ENCODE results near the gene MAX.

The MAX gene, protein sequence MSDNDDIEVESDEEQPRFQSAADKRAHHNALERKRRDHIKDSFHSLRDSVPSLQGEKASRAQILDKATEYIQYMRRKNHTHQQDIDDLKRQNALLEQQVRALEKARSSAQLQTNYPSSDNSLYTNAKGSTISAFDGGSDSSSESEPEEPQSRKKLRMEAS

DNA sequence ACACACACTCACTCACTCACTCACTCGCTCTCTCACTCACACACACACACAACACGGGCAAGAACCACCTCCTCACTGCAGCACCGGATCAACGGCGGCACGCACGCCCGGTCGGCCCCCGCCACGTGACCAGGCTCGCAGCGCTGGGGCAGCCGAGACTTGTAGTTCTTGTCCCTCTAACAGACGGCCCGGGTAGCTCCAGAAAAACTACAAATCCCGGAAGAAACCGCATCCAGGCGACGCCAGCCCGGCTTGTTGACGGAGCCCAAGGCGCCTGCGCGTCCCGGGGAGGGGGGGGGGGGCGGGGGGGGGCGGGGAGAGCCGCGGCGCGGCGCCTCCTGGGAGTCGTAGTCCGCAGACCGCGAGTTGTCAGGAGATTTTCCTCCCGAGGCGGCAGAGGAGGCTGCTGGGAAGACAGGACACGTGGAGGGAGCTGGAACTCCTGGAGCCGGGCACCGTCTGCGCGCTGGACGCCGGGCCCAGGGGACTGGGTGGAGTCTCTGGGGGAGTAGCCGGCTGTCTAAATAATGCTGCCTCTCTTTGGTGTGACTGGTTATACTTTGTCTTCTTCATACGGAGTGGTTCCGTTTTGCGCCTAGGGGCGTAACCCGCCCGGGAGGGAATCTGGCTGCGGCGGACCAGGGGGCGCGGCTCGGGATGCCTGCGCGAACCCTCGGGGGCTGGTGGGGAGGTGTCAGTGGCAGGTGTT is at the start of gene MAX:
MAX (minus strand) TSS at position 77 of the 709 bp plus-strand sequence. CDS start 178 bp downstream, outside the sequence.
- DNase-seq = peak; percentile 99

DNA sequence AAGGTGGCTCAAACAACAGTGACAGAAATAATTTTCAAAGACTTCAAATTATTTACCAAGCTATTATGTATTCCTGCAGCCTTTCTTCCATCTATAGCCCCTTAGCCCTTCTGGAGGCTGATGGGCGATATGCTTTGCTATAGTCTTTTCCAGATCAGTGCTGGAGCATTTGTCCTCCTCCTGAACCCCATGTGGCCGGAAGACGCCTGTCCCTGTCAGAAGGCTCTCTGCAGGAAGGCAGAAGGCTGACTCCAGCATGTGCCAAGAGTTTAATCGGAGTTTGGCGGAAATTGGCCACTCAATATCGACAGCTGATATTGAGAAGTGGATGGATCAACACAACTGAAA is 49.3 kb upstream of the MAX start:
- DNase-seq = no peak

DNA sequence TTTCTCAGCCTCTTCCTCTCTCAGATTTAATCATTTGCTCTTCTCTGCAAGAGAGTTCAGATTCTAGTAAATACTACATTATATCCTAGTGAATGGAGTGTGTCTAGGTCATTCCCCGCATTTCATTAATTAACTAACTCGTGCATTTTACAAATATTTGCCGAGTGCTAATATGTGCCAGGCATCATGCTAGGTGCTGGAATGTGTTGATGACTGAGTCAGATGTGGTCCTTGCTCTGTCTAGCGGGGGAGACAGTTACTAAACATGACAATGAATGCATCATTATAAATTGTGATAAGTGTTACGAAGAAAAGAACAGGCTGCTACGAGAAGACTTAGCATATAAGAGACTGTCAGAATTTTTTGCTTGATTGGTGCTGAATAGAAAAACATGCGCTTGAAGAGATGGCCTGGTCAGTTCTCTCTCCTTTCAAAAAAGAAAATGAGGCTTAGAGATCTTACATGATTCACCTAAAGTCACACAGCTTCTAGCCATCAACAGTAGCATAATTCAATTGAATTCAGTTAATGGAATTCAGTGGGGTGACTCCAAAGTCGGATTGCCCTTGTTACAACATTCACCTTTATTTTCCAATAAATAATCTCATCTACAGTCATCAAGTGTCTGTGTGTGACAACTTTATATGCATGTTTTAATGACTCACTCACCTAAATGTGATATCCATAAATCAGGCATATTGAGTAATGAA is 48.7 kb upstream of the MAX start:
- no peak for DNase-seq

DNA sequence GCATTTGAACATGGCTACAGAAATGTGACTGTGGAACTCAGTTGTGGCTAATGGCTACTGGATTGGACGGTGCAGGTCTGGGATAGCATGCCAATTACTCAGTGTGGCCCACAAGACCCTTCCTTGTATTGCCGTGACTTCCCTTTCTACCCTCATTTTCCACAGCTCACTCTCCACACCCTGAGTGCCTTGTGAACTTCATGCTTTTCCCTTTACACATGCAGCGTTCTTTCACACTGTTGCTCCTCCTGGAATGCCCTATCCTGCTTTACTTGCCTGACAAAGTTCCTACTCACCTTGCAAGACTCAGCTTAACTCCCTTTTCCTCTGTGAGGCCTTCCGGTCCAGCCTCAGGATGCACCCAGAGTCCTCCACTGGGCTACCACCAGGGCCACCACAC is 46.8 kb upstream of the MAX start:
- DNase-seq = no peak

DNA sequence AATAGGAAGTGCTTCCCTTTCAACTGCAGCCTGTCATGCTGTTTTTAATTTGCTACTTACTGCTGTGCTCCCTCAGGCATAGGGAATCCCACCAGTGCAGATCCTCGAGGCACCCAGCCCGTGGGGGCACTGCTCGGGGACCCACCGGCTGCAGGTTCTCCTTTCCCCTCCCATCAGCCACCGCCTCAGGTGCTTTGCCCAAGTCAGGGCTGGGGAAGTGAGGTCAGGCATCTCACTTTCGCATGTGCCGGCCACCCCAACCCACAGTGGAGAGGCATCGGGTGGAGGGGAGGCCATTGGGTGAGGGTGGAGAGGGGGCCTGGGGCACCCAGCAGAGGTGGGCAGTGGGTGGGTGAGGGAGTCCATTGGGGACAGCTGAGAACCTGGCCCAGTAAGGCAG is 41.9 kb upstream of the MAX start:
- no peak for DNase-seq

DNA sequence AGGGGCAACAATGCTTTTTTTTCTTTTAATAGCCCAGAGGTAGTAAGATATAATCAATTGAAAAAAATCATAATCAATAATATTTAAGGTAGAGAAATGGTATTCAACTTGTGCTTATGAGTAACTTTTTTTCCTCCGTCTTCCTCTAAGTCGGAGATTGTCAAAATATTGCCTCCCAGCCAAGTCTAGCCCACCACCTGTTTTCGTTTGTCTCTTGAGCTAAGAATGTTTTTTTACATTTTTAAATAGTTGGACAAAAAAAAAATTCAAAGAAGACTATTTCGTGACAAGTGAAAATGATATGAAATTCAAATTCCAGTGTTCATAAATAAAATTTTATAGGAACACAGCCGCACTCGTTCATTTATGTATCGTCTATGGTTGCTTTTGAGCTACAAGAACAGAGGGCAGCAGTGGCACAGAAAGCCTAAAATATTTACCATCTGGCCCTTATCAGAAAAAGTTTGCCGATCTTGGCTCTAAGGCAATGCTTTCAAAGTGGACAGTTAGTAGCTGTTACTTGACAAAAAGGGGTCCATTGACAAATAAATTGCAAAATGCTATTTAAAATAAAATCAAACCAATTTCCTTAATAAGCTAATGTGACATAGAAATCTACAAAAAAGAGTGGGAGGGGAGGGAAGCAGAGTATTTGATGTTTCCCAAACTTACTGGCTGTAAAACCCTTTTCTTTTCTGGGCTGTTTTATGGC is 40.8 kb upstream of the MAX start:
- DNase-seq = no peak

DNA sequence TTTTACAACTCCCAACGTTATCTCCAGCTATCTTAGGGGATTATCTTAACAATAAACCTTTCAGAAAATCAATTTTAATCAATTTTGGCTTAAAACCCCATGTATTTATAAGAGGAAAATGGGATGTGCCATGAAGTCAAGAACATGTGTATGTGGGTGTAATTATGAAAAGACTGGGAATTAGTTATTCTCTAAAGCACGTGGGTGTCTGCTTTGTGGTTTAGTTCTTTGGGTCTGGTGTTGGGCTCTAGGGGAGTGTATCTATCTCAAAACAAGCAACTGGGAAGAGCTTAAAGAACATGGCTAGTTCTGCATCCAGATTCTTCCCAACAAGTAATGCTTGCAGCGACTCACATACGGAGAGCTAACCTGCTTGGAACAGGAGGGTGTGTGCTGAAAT is 40.1 kb upstream of the MAX start:
- no peak for DNase-seq

DNA sequence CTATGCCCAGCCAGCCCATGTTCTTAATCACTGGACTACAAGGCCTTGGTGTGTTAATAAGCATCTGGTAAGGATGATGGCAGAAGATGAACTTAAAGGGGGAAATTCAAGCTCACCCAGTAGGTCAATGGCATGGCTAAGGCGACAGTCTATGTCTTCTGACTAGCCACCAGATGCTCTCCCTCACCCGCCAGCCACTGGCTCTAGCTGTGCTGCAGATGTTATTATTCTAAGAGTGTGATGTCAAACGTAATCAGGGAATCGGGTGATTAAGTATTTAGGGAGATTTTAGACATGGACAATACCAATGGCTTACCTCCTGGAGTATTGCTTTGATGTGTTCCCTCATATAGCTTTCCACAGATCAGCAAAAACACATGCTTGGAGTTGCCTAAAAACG is 39.2 kb upstream of the MAX start:
- no peak for DNase-seq

DNA sequence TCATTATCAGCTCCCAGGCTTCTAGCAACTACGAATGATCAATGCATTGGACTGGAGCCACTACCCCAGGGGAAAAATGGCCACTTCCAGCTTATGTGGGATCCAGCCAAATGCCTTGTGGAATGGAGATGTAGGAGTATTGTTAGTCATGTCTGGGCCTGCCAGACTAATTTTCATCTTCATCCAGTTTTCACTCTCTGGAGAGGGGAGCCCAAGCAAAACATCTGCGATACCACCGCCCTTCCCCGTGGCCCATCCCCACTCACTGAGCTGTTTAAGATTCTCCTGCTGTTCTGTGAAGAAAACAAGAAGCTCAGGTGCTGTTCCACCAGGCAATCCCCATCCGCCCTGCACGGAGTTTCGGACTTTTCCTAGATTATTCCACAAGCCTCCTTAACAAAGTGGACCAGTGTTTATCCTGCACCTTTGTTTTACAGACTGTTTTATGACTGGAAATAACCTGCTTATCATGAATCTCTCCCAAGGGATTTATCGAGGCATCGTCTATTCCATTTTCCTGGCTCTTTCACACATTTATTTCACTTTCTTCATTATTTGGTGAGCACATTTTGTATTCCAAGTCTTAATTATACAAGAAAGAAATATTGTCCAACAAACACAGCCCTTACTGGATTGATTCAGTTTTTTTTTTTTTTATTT is 35.5 kb upstream of the MAX start:
- DNase-seq = no peak

DNA sequence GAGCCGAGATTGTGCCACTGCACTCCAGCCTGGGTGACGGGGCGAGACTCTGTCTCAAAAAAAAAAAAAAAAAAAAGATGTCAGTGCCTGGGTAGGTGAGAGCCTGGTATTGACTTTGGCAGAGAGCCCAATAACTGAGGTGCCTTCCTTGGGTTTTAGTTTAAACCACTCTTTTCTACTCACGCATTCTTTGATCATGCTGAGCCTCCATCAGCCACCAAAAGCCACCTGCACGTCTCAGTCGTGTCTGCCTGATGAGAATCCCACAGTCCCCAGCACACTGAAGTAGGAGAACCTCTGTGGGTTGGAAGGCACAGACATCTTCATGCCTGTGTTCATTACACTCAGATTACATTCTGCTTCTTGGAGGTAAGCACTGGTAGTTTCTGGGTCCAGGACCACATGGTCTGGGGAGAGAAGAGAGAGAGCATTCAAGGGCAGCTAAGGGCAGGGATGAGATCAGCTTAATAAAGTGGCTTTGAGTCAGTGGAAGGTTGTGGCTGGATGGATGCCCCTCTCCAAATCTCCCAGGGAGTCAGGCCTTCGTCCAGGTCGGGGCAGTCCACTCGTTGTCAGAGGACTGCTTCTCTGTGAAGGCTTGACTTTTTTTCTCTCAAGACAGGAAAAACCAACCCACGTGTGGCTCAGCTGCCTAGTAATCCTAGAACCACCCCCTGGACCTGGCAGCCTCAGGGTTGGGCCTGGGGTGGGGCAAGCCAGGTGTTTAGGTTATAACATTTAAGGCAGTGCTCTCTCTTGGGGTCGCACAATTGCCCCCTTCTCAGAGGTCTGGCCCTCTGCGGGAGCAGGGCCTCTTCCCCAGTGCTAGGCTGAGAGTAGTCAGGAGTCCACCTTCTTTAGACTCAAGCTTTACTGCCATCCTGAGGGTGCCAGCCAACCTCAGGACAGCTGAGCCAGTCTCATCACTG is 32.6 kb upstream of the MAX start:
- no peak for DNase-seq

DNA sequence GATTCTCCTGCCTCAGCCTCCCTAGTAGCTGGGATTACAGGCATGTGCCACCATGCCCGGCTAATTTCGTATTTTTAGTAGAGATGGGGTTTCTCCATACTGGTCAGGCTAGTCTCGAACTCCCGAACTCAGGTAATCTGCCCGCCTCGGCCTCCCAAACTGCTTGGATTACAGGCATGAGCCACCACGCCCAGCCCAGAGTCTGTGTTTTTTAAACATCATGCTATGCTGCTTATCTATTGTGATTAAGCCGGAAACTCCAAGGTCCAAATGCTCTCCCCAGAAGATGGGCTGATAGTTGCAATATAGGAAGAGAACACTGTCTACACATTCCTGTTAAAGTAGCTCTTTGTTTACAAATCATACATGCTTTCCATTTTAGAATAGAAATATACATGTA is 30.5 kb upstream of the MAX start:
- DNase-seq = no peak

DNA sequence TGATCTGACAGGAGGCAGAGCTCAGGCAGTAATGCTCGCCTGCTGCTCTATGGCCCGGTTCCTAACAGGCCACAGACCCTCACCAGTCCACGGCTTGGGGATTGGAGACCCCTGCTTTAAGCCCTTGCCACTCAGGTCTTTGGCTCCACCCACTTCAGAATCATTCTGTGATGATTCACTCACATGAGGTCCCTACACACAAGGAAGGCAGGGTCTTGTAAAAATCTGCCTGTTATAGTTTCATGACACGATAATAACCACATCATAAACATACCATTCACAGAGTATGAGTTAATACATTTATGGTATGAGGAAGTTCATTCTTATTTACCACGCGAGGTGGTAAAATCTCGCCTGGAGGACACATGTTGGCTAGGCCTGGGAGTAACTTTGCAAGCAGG is 29.0 kb upstream of the MAX start:
- no peak for DNase-seq

DNA sequence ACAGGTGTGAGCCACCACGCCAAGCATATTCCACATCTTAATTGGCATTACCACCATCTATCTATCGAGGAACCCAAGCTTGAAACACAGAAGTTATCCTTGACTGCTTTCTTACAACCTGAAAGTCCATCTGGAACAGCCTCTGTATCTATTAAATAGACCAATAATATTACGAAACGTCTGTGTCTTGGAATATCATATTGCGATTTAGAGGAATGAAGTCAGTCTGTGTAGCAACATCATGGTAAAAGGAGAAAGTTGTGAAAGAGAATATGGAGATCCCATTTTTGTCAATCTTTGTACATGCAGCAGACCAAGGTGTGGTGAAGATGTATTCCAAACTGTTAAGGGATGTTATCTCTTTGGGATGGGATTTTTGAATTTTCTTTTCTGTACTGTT is 25.8 kb upstream of the MAX start:
- DNase-seq = no peak

DNA sequence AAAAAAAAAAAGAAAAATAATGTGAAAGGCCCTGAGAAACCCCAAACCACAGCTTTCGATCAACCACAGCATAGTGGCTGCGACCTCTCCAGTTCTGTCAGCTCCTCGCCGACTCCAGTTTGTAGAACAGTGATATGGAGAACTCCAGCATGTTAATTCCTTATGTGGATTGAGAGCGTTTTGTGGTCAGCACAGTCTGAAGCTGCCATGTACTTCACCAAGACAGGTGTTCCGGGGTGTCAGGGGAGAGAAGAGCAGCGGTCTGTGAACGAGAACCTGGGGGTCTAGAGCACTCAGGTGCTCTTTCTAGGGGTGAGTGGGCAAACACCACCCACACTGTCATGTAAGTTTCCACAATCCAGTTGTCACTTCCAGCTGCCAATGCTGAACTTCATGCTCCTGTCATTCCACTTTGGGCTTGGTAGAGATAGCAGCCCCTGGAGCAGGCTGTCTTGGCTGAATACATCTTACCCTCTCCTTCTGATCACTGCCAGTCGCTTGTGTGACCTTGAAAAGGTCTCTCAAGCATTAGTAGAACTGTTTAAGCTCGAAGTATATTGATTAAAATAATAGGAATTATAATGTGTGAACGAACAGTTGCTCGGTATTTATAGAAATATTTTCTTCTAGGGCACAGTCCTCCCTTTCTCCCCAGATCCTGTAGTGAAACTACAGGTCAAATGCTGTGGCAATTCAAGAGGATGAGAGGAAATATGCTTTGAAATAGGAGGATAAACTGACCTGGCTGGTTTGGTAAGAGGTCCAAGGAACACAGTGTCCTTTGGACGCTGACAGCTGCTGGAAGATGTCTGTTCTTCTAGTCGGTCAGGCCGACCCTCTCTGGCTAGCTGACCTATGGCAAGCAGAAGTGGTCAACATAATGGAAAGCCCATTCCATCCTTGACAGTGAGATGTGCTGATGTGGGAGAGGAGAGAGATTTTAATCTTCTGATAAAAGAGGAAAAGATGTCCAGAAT is 15.7 kb upstream of the MAX start:
- DNase-seq = no peak

DNA sequence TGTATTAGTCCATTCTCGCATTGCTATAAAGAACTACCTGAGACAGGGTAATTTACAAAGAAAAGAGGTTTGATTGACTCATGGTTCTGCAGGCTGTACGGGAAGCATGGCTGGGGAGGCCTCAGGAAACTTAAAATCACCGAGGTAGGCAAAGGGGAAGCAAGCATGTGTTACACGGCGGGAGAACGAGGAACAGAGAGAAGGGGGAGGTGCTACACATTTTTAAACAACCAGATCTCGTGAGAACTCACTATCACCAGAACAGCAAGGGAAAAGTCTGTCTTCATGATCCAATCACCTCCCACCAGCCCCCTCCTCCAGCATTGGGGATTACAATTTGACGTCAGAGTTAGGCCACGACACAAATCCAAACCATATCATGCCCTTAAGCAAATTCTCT is 13.3 kb upstream of the MAX start:
- DNase-seq = no peak

DNA sequence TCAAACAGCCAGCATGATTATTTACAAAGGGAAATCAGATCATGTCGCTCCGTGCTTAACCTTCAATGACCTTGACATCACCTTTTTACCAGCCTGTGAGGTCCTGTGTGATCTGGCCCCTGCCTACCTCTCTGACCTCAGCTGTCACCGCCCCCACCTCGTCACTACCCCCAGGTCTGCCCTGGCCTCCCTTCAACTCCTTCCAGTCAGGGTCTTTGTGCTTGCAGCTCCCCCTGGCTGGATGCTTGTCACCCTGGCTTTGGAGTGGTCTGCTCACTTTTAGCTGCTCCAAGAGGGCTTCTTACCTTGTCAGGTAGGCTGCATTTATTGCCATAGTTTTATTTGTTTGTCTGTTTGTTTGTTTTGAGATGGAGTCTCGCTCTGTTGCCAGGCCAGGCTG is 8.2 kb upstream of the MAX start:
- DNase-seq = no peak

DNA sequence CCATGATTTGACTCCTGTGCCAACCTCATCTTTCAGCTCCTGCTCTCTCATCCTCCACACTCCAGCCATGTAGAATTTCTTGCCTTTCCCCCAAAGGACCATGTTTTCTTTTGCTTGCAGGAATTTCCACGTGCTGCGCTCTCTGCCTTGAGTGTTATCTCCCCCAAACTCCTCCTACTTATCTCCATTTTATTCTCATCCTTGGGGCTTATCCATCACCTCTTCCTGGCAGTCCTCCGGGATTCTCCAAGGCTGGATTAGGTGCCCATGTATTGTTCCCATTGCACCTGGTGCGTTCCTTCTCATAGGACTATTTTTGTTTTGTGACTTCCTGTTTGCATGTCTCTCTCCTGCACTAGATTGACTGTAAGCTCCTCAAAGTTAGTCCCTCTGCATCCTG is 7.0 kb upstream of the MAX start:
- DNase-seq = no peak

DNA sequence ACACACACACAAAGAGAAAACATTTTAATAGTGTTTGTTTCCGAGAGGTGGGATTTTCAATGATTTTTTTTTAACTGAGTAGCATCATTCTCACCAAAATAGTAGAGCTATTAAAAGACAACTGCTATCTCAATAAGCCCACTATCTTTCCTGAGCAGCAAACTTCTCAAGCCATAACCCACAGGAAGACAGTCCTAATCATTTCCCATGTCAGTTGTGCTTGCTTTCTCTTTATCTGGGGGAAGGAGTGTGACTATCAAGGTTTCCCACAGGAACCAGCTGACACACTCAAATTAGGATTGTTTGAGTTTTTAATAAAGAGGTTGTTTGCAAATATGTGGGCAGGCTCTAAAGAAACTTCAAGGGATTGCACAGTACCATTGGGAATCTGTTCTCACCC is 4.9 kb upstream of the MAX start:
- DNase-seq = no peak

DNA sequence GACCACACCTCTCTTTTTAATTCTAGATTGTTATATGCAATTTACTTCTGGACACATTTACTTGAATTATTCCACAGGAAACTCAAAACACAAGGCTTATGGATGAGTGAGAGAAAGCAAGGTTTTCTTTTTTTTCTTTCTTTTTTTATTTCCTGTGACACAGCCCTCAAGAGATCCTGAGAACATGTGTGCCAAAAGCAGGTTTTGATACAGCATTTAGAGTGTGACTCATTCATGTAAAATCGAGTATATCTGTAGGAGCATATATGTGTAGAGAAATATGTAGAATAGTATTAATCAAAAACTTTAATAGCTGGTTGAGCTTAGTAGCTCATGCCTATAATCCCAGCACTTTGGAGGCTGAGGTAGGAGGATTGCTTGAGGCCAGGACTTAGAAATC is 4.4 kb upstream of the MAX start:
- DNase-seq = no peak

DNA sequence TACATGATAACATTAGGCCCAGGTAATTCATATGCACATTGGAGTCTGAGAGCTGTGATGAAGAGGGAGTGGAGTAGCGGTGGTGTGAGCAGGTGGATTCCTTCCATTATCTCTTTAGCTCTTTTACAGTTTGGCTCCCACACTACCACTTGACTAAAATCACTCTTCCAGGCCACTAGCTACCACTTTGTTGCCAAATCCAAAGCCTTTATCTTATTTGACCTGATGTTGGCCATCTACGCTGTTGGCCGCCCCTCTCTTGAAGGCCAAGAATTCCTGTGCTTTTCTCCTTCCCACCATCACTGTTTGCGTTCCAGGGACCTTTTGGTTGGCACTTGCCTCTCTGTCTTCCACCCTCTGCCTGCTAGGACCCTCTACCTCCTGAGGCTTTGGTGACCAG is 4.0 kb upstream of the MAX start:
- DNase-seq = no peak

DNA sequence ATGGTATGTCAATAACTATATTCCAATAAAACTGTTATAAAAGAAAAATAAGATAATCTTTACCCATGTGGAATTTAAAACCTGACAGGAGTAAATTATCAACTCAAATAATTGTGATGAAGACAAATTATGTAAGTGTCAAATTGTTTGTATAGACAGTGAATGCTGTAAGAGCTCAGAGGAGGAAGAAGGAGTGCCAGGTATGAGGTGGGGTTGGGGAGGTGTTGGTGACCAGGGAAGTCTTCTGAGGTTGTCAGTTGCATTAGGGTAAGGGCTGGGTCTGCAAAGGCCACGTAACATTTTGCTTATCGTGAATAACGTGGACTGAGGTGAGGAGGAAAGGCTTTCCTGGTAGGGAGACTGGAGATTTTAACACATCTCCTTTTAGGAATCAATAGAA is 2.5 kb upstream of the MAX start:
- DNase-seq = no peak
